ENCODE results near the gene CAB39.

The CAB39 gene

DNA sequence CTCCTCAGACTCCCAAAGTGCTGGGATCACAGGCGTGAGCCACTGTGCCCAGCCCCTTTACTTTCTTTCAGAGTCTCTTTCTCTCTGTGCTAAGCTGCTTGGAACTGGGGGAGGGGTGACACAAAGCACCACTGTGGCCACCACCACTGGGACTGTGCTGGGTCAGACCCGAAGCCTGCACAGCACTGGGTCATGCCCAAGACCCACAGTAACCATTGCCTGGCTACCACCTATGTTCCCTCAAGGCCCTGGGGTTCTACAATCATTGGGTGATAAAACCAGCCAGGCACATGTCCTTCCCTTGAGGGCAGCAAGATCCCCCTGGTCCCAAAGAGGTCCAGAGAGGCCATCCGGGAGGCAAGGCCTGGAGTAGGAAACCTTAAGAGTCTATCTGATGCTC lies 9.1 kb upstream of the CAB39 start:
- Histone ChIP-seq H2BK5ac (ENCODE audit: low read depth, low read length, poor library complexity, severe bottlenecking) (no peak overlapping the region), H2BK120ac (ENCODE audit: low read depth, low read length) (no peak overlapping the region), H2BK15ac (ENCODE audit: low read depth, poor library complexity, severe bottlenecking) (no peak overlapping the region), H3K4ac (ENCODE audit: low read depth in 1 of 2, low read length in 2 of 2) (no peak overlapping the region), H3K23ac (ENCODE audit: low read length in 2 of 2) (no peak overlapping the region), H2AK5ac (ENCODE audit: low read length, severe bottlenecking) (no peak overlapping the region), H3K27ac (ENCODE audit: low read length, poor library complexity, severe bottlenecking) (no peak overlapping the region), H4K8ac (ENCODE audit: low read length) (no peak overlapping the region), H3K18ac (ENCODE audit: low read depth in 1 of 2, low read length in 2 of 2) (no peak overlapping the region), H3K9me3 (ENCODE audit: control insufficient read depth, low read length) (no peaks in the 10 kb centered on the region), H3K4me2 (ENCODE audit: low read length, poor library complexity, severe bottlenecking) (no peak overlapping the region), H3K27me3 (ENCODE audit: control insufficient read depth in 1 of 2, insufficient read depth in 1 of 2, low read length in 2 of 2) (no peaks in the 10 kb centered on the region), H3K36me3 (ENCODE audit: control insufficient read depth in 1 of 2, insufficient read depth in 2 of 2, low read depth in 1 of 2, low read length in 2 of 2) (no peaks in the 10 kb centered on the region), H3K4me1 (ENCODE audit: control insufficient read depth, insufficient read depth, low read depth, low read length) (no peaks in the 10 kb centered on the region), H3K9ac (ENCODE audit: low read length) (no peak overlapping the region), H2AFZ (ENCODE audit: low read depth, low read length) (no peak overlapping the region), H4K91ac (ENCODE audit: low read length) (no peak overlapping the region), H3K4me3 (ENCODE audit: insufficient read depth in 1 of 2, low read depth in 1 of 2, low read length in 2 of 2) (no peak overlapping the region), H3K79me1 (replicated peaks; ENCODE audit: low read length, poor library complexity, severe bottlenecking) (no peaks in the 10 kb centered on the region), H3K14ac (ENCODE audit: low read length in 2 of 2) (peak overlapping the region in 1 of 2 experiments; percentile 39), H2BK12ac (ENCODE audit: low read length in 2 of 2) (no peak overlapping the region)
- WGBS: 74% methylated on average over 2 of the region's 3 CpGs
- no peak for DNase-seq

GRCh38 chr2:230706053-230706521 lies 6.6 kb upstream of the CAB39 start:
- no peaks in the 10 kb centered on the region for H3K9me3 ChIP-seq (ENCODE audit: control insufficient read depth, low read length)
- H2BK120ac ChIP-seq (ENCODE audit: low read depth, low read length): no peak overlapping the region
- no peak overlapping the region for H3K18ac ChIP-seq (ENCODE audit: low read depth in 1 of 2, low read length in 2 of 2)
- no peak overlapping the region for H3K27ac ChIP-seq (ENCODE audit: low read length, poor library complexity, severe bottlenecking)
- no peak overlapping the region for H3K4me2 ChIP-seq (ENCODE audit: low read length, poor library complexity, severe bottlenecking)
- no peak overlapping the region for H4K8ac ChIP-seq (ENCODE audit: low read length)
- no peak overlapping the region for H2BK15ac ChIP-seq (ENCODE audit: low read depth, poor library complexity, severe bottlenecking)
- H3K4me1 ChIP-seq (ENCODE audit: control insufficient read depth, insufficient read depth, low read depth, low read length): no peaks in the 10 kb centered on the region
- H3K9ac ChIP-seq (ENCODE audit: low read length): no peak overlapping the region
- H3K79me1 ChIP-seq (replicated peaks; ENCODE audit: low read length, poor library complexity, severe bottlenecking): no peaks in the 10 kb centered on the region
- no peak overlapping the region for H3K23ac ChIP-seq (ENCODE audit: low read length in 2 of 2)
- no peak for DNase-seq
- H4K91ac ChIP-seq (ENCODE audit: low read length): no peak overlapping the region
- H2AK5ac ChIP-seq (ENCODE audit: low read length, severe bottlenecking): no peak overlapping the region
- no peak overlapping the region for H2AFZ ChIP-seq (ENCODE audit: low read depth, low read length)
- H2BK5ac ChIP-seq (ENCODE audit: low read depth, low read length, poor library complexity, severe bottlenecking): no peak overlapping the region
- H3K27me3 ChIP-seq (ENCODE audit: control insufficient read depth in 1 of 2, insufficient read depth in 1 of 2, low read length in 2 of 2): no peaks in the 10 kb centered on the region
- WGBS: 95% methylated on average over 3 of the region's 3 CpGs
- no peaks in the 10 kb centered on the region for H3K36me3 ChIP-seq (ENCODE audit: control insufficient read depth in 1 of 2, insufficient read depth in 2 of 2, low read depth in 1 of 2, low read length in 2 of 2)
- no peak overlapping the region for H3K4ac ChIP-seq (ENCODE audit: low read depth in 1 of 2, low read length in 2 of 2)
- H3K4me3 ChIP-seq (ENCODE audit: insufficient read depth in 1 of 2, low read depth in 1 of 2, low read length in 2 of 2): no peak overlapping the region
- H3K14ac ChIP-seq (ENCODE audit: low read length in 2 of 2): no peak overlapping the region
- no peak overlapping the region for H2BK12ac ChIP-seq (ENCODE audit: low read length in 2 of 2)

GRCh38 chr2:230706966-230707365 lies 5.7 kb upstream of the CAB39 start:
- Histone ChIP-seq H2AK5ac (ENCODE audit: low read length, severe bottlenecking) (no peak overlapping the region), H3K18ac (ENCODE audit: low read depth in 1 of 2, low read length in 2 of 2) (no peak overlapping the region), H3K4me3 (ENCODE audit: insufficient read depth in 1 of 2, low read depth in 1 of 2, low read length in 2 of 2) (no peak overlapping the region), H3K27ac (ENCODE audit: low read length, poor library complexity, severe bottlenecking) (no peak overlapping the region), H3K27me3 (ENCODE audit: control insufficient read depth in 1 of 2, insufficient read depth in 1 of 2, low read length in 2 of 2) (no peaks in the 10 kb centered on the region), H2BK15ac (ENCODE audit: low read depth, poor library complexity, severe bottlenecking) (peak overlapping the region; percentile 48), H2AFZ (ENCODE audit: low read depth, low read length) (no peak overlapping the region), H3K14ac (ENCODE audit: low read length in 2 of 2) (no peak overlapping the region), H3K9me3 (ENCODE audit: control insufficient read depth, low read length) (no peaks in the 10 kb centered on the region), H2BK5ac (ENCODE audit: low read depth, low read length, poor library complexity, severe bottlenecking) (no peak overlapping the region), H3K4me1 (ENCODE audit: control insufficient read depth, insufficient read depth, low read depth, low read length) (no peaks in the 10 kb centered on the region), H3K36me3 (ENCODE audit: control insufficient read depth in 1 of 2, insufficient read depth in 2 of 2, low read depth in 1 of 2, low read length in 2 of 2) (no peaks in the 10 kb centered on the region), H4K91ac (ENCODE audit: low read length) (no peak overlapping the region), H3K23ac (ENCODE audit: low read length in 2 of 2) (no peak overlapping the region), H4K8ac (ENCODE audit: low read length) (no peak overlapping the region), H2BK120ac (ENCODE audit: low read depth, low read length) (no peak overlapping the region), H3K4ac (ENCODE audit: low read depth in 1 of 2, low read length in 2 of 2) (no peak overlapping the region), H3K9ac (ENCODE audit: low read length) (no peak overlapping the region), H3K79me1 (replicated peaks; ENCODE audit: low read length, poor library complexity, severe bottlenecking) (peaks cover 1% of the 10 kb centered on the region), H2BK12ac (ENCODE audit: low read length in 2 of 2) (no peak overlapping the region), H3K4me2 (ENCODE audit: low read length, poor library complexity, severe bottlenecking) (no peak overlapping the region)
- 95% methylated on average over 4 of the region's 8 CpGs for WGBS
- DNase-seq: no peak

- no peaks in the 10 kb centered on the region for H3K4me1 ChIP-seq (ENCODE audit: control insufficient read depth, insufficient read depth, low read depth, low read length)
- no peak overlapping the region for H2AK5ac ChIP-seq (ENCODE audit: low read length, severe bottlenecking)
- no peak overlapping the region for H3K4me2 ChIP-seq (ENCODE audit: low read length, poor library complexity, severe bottlenecking)
- no peaks in the 10 kb centered on the region for H3K36me3 ChIP-seq (ENCODE audit: control insufficient read depth in 1 of 2, insufficient read depth in 2 of 2, low read depth in 1 of 2, low read length in 2 of 2)
- H3K79me1 ChIP-seq (replicated peaks; ENCODE audit: low read length, poor library complexity, severe bottlenecking): peaks cover 3% of the 10 kb centered on the region
- H2BK120ac ChIP-seq (ENCODE audit: low read depth, low read length): no peak overlapping the region
- H3K4me3 ChIP-seq (ENCODE audit: insufficient read depth in 1 of 2, low read depth in 1 of 2, low read length in 2 of 2): no peak overlapping the region
- H3K27me3 ChIP-seq (ENCODE audit: control insufficient read depth in 1 of 2, insufficient read depth in 1 of 2, low read length in 2 of 2): no peaks in the 10 kb centered on the region
- no peak overlapping the region for H3K9ac ChIP-seq (ENCODE audit: low read length)
- no peak overlapping the region for H3K14ac ChIP-seq (ENCODE audit: low read length in 2 of 2)
- H3K27ac ChIP-seq (ENCODE audit: low read length, poor library complexity, severe bottlenecking): no peak overlapping the region
- no peak overlapping the region for H3K4ac ChIP-seq (ENCODE audit: low read depth in 1 of 2, low read length in 2 of 2)
- no peak overlapping the region for H2BK5ac ChIP-seq (ENCODE audit: low read depth, low read length, poor library complexity, severe bottlenecking)
- no peak overlapping the region for H4K8ac ChIP-seq (ENCODE audit: low read length)
- H3K9me3 ChIP-seq (ENCODE audit: control insufficient read depth, low read length): no peaks in the 10 kb centered on the region
- H4K91ac ChIP-seq (ENCODE audit: low read length): no peak overlapping the region
- WGBS: 85% methylated on average over 7 of the region's 7 CpGs
- no peak for DNase-seq
- no peak overlapping the region for H3K23ac ChIP-seq (ENCODE audit: low read length in 2 of 2)
- no peak overlapping the region for H3K18ac ChIP-seq (ENCODE audit: low read depth in 1 of 2, low read length in 2 of 2)
- no peak overlapping the region for H2AFZ ChIP-seq (ENCODE audit: low read depth, low read length)
- no peak overlapping the region for H2BK12ac ChIP-seq (ENCODE audit: low read length in 2 of 2)
- no peak overlapping the region for H2BK15ac ChIP-seq (ENCODE audit: low read depth, poor library complexity, severe bottlenecking)
These were observed 4.4 kb upstream of the CAB39 start for GRCh38 chr2:230708204-230708603.
